Measurements from ENCODE around the gene IGF2R. TPM values are rescaled to one million over a fixed set of nuclear protein-coding genes. Genes with fewer than 3 reads are reported as not detected.

Gene IGF2R
- total RNA-seq, 4 donors from 2014 or later, result 60.0 to 93.4 (median 71.7) TPM

GRCh38 chr6:160034036-160034930, 65.4 kb downstream of the IGF2R start:
- WGBS, 2 donors, result 76 to 82% methylated on average over 17 of the region's 17 CpGs
- TF ChIP-seq POLR2A (IDR thresholded peaks at IDR 0.05), result no peak
- TF ChIP-seq, protein P1, sequence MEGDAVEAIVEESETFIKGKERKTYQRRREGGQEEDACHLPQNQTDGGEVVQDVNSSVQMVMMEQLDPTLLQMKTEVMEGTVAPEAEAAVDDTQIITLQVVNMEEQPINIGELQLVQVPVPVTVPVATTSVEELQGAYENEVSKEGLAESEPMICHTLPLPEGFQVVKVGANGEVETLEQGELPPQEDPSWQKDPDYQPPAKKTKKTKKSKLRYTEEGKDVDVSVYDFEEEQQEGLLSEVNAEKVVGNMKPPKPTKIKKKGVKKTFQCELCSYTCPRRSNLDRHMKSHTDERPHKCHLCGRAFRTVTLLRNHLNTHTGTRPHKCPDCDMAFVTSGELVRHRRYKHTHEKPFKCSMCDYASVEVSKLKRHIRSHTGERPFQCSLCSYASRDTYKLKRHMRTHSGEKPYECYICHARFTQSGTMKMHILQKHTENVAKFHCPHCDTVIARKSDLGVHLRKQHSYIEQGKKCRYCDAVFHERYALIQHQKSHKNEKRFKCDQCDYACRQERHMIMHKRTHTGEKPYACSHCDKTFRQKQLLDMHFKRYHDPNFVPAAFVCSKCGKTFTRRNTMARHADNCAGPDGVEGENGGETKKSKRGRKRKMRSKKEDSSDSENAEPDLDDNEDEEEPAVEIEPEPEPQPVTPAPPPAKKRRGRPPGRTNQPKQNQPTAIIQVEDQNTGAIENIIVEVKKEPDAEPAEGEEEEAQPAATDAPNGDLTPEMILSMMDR (IDR thresholded peaks at IDR 0.05), result no peak
- H3K4me3 ChIP-seq (ENCODE audit: low read depth, poor library complexity, severe bottlenecking), result no peak overlapping the region
- no peak for DNase-seq (ENCODE audit: low spot score in 2 of 2)
- intact Hi-C loops (cut with DNase I; ENCODE audit: low total_unique reads), result no loop called here

- no peak overlapping the region for H3K4me3 ChIP-seq (ENCODE audit: low read depth, poor library complexity, severe bottlenecking)
- TF ChIP-seq POLR2A (IDR thresholded peaks at IDR 0.05), result no peak
- TF ChIP-seq, protein P1 (IDR thresholded peaks at IDR 0.05), result no peak
- intact Hi-C loops (cut with DNase I; ENCODE audit: low total_unique reads), result no loop called here
- DNase-seq (ENCODE audit: low spot score in 2 of 2), result no peak
- WGBS, 2 donors, result 92 to 94% methylated on average over 6 to 7 of the region's 7 CpGs
Measured at GRCh38 chr6:160035241-160035640, 66.4 kb downstream of the IGF2R start.

- DNase-seq (ENCODE audit: low spot score in 2 of 2), result no peak
- WGBS, 2 donors, result 89 to 93% methylated on average over 12 of the region's 12 CpGs
- H3K4me3 ChIP-seq (ENCODE audit: low read depth, poor library complexity, severe bottlenecking), result no peak overlapping the region
- TF ChIP-seq, protein P1 (IDR thresholded peaks at IDR 0.05), result no peak
- no peak for TF ChIP-seq POLR2A (IDR thresholded peaks at IDR 0.05)
- intact Hi-C loops (cut with DNase I; ENCODE audit: low total_unique reads), result no loop called here
Measured at GRCh38 chr6:160035693-160036330, 66.9 kb downstream of the IGF2R start.

- 37 to 48% methylated on average over 6 of the region's 6 CpGs for WGBS, 2 donors
- intact Hi-C loops (cut with DNase I; ENCODE audit: low total_unique reads), result no loop called here
- no peak for DNase-seq (ENCODE audit: low spot score in 2 of 2)
- no peak for TF ChIP-seq POLR2A (IDR thresholded peaks at IDR 0.05)
- TF ChIP-seq, protein P1 (IDR thresholded peaks at IDR 0.05), result no peak
- H3K4me3 ChIP-seq (ENCODE audit: low read depth, poor library complexity, severe bottlenecking), result no peak overlapping the region
Measured at GRCh38 chr6:160036331-160036695, 67.4 kb downstream of the IGF2R start.

DNA sequence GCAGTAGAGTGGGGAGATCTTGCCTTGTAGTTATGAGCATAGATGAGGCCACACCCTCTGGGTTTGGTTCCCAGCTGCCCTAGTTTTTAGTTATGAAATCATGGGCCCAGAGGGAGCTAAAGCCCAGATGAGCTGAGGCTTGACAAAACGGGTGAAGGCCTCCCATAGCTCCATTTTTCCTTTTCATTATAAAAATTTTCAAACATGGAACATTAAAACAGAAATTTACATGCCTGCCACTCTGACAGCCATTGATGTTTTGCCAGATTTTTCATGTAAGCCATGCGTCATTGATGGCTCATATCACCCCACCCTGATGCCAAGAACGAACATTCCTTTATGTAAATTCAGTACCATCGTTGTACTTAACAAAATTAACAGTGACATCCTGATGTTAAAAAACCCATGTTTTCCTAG, 67.9 kb downstream of the IGF2R start:
- intact Hi-C loops (cut with DNase I; ENCODE audit: low total_unique reads), result no loop called here
- DNase-seq (ENCODE audit: low spot score in 2 of 2), result peak in 1 of 2 donors; percentile 58
- WGBS, 2 donors, result 23 to 36% methylated on average over 4 of the region's 4 CpGs
- TF ChIP-seq POLR2A (IDR thresholded peaks at IDR 0.05), result no peak
- TF ChIP-seq, protein P1 (IDR thresholded peaks at IDR 0.05), result no peak
- H3K4me3 ChIP-seq (ENCODE audit: low read depth, poor library complexity, severe bottlenecking), result no peak overlapping the region

Data from lower leg skin (tissue), 4 donors.